ENCODE data around the gene PPP2R3A.

Gene PPP2R3A

GRCh38 chr3:136135039-136135802 is 169.7 kb downstream of the PPP2R3A start:
- TF ChIP-seq RAD21 (IDR thresholded peaks at IDR 0.05; ENCODE audit: low read depth) (no peak), TAF1 (IDR thresholded peaks at IDR 0.05; ENCODE audit: low read depth) (no peak), TCF12 (IDR thresholded peaks at IDR 0.05; ENCODE audit: low read depth) (no peak), FOXM1 (IDR thresholded peaks at IDR 0.05; ENCODE audit: borderline replicate concordance, low read depth) (no peak), EGR1 (IDR thresholded peaks at IDR 0.05) (no peak), TEAD4 (IDR thresholded peaks at IDR 0.05) (no peak), REST (IDR thresholded peaks at IDR 0.05; ENCODE audit: low read depth) (no peak), CEBPB (IDR thresholded peaks at IDR 0.05) (no peak), NFIC (IDR thresholded peaks at IDR 0.05) (no peak), CREB1 (IDR thresholded peaks at IDR 0.05; ENCODE audit: low read depth) (no peak), MAX (IDR thresholded peaks at IDR 0.05) (no peak), EP300 (IDR thresholded peaks at IDR 0.05; ENCODE audit: borderline replicate concordance) (no peak), USF1 (IDR thresholded peaks at IDR 0.05) (no peak), YY1 (IDR thresholded peaks at IDR 0.05; ENCODE audit: low read depth) (no peak), ZBTB7A (IDR thresholded peaks at IDR 0.05; ENCODE audit: low read depth) (no peak)

GRCh38 chr3:136136454-136136853 is 170.9 kb downstream of the PPP2R3A start:
- TF ChIP-seq EGR1 (IDR thresholded peaks at IDR 0.05) (no peak), MAX (IDR thresholded peaks at IDR 0.05) (no peak), NFIC (IDR thresholded peaks at IDR 0.05) (no peak), CEBPB (IDR thresholded peaks at IDR 0.05) (no peak), REST (IDR thresholded peaks at IDR 0.05; ENCODE audit: low read depth) (no peak), ZBTB7A (IDR thresholded peaks at IDR 0.05; ENCODE audit: low read depth) (no peak), YY1 (IDR thresholded peaks at IDR 0.05; ENCODE audit: low read depth) (no peak), RAD21 (IDR thresholded peaks at IDR 0.05; ENCODE audit: low read depth) (no peak), TCF12 (IDR thresholded peaks at IDR 0.05; ENCODE audit: low read depth) (no peak), USF1 (IDR thresholded peaks at IDR 0.05) (no peak), FOXM1 (IDR thresholded peaks at IDR 0.05; ENCODE audit: borderline replicate concordance, low read depth) (no peak), EP300 (IDR thresholded peaks at IDR 0.05; ENCODE audit: borderline replicate concordance) (no peak), CREB1 (IDR thresholded peaks at IDR 0.05; ENCODE audit: low read depth) (no peak), TAF1 (IDR thresholded peaks at IDR 0.05; ENCODE audit: low read depth) (no peak), TEAD4 (IDR thresholded peaks at IDR 0.05) (no peak)

- TF ChIP-seq TAF1 (IDR thresholded peaks at IDR 0.05; ENCODE audit: low read depth) = no peak
- no peak for TF ChIP-seq EGR1 (IDR thresholded peaks at IDR 0.05)
- TF ChIP-seq FOXM1 (IDR thresholded peaks at IDR 0.05; ENCODE audit: borderline replicate concordance, low read depth) = no peak
- no peak for TF ChIP-seq YY1 (IDR thresholded peaks at IDR 0.05; ENCODE audit: low read depth)
- TF ChIP-seq USF1 (IDR thresholded peaks at IDR 0.05) = no peak
- no peak for TF ChIP-seq ZBTB7A (IDR thresholded peaks at IDR 0.05; ENCODE audit: low read depth)
- no peak for TF ChIP-seq REST (IDR thresholded peaks at IDR 0.05; ENCODE audit: low read depth)
- no peak for TF ChIP-seq MAX (IDR thresholded peaks at IDR 0.05)
- no peak for TF ChIP-seq NFIC (IDR thresholded peaks at IDR 0.05)
- no peak for TF ChIP-seq CREB1 (IDR thresholded peaks at IDR 0.05; ENCODE audit: low read depth)
- no peak for TF ChIP-seq TEAD4 (IDR thresholded peaks at IDR 0.05)
- no peak for TF ChIP-seq RAD21 (IDR thresholded peaks at IDR 0.05; ENCODE audit: low read depth)
- no peak for TF ChIP-seq TCF12 (IDR thresholded peaks at IDR 0.05; ENCODE audit: low read depth)
- TF ChIP-seq EP300 (IDR thresholded peaks at IDR 0.05; ENCODE audit: borderline replicate concordance) = no peak
- no peak for TF ChIP-seq CEBPB (IDR thresholded peaks at IDR 0.05)
Measured at GRCh38 chr3:136141291-136141785, 175.8 kb downstream of the PPP2R3A start.

All from Ishikawa (cell line).